GM18861 (cell line): ENCODE results near the gene SYCN.
"Not testable (repeated sequence)": the region's sequence is repeated elsewhere in the genome, so short reads cannot be mapped to it uniquely, and the experiment has no call there.

Experiments used
- ATAC-seq: cut with Tn5 transposase; IDR thresholded peaks from one replicate; pipeline ENCODE4 v1.9.1; 2021; ENCODE audit not compliant: unreplicated experiment

The SYCN gene

GRCh38 chr19:39230096-39230764, 26.2 kb upstream of the SYCN start:
- ATAC-seq: no peak

- ATAC-seq: no peak
Measured at GRCh38 chr19:39224910-39225309, 20.8 kb upstream of the SYCN start.

GRCh38 chr19:39223703-39224279, 19.7 kb upstream of the SYCN start:
- ATAC-seq: no peak

DNA sequence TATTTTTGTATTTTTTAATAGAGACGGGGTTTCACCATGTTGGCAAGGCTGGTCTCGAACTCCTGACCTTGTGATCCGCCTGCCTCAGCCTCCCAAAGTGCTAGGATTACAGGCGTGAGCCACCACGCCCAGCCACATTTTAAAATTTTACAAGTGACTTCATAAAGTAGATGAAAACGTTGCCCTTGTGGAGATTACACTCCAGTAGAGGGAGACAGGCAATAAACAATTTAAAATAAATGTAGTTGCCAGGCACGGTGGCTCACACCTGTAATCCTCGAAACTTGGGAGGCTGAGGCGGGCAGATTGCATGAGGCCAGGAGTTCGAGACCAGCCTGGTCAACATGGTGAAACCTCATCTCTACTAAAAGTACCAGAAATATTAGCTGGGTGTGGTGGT, 15.0 kb upstream of the SYCN start:
- not testable (repeated sequence) for ATAC-seq

GRCh38 chr19:39218230-39219007, 14.4 kb upstream of the SYCN start:
- no peak for ATAC-seq

DNA sequence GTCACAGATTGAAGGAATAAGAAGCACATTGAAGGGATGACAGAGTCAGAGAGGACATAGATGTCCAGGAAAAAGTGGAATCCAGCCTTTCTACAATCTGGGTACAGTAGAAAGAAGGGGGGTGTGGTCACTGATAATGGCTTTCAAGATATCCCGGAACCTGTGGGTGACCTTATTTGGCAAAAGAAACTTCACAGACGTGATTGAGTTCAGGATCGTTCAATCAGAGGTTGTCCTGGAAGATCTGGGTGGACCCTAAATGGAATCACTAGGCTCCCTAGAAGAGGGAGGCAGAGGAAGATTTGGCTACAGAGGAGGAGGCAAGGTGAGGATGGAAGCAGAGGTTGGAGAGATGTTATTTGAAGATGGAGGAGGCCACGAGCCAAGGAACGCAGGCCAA, 13.0 kb upstream of the SYCN start:
- ATAC-seq: no peak

GRCh38 chr19:39215323-39215722, 11.3 kb upstream of the SYCN start:
- ATAC-seq: not testable (repeated sequence)

DNA sequence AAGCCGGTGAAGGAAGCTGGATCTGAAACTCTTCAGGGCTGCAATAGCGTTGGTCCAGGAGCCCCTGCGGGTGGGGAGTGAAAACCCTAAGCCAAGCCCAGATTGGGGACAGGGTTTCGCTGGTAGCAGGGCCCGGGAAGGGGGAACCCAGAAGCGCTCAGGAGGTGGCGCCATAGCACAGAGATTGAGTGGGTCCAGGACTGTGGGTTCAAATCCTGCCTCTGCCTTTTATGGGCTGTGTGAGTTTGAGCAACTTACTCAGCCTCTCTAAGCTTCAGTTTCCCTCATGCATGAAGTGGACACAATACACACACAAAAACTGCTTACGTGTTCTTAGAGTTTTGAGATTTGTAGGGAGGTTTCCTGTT, 8.3 kb upstream of the SYCN start:
- no peak for ATAC-seq

GRCh38 chr19:39211731-39212374, 7.8 kb upstream of the SYCN start:
- ATAC-seq: no peak

DNA sequence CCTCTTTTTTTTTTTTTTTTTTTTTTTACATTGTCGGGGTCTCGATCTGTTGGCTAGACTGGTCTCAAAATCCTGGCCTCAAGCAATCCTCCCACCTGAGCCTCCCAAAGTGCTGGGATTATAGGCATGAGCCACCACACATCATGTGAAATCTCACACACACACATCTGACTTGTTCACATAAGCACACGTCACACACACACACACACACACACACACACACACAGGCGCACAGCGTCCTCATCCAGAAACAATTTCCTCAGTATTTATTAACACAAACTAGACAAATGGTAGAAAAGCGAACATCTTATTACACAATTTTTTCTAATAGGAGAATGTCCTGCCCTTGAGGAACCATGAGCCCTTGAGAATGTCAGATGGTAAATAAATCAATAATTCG, 5.1 kb upstream of the SYCN start:
- ATAC-seq: no peak

GRCh38 chr19:39208175-39208795, 4.2 kb upstream of the SYCN start:
- no peak for ATAC-seq

DNA sequence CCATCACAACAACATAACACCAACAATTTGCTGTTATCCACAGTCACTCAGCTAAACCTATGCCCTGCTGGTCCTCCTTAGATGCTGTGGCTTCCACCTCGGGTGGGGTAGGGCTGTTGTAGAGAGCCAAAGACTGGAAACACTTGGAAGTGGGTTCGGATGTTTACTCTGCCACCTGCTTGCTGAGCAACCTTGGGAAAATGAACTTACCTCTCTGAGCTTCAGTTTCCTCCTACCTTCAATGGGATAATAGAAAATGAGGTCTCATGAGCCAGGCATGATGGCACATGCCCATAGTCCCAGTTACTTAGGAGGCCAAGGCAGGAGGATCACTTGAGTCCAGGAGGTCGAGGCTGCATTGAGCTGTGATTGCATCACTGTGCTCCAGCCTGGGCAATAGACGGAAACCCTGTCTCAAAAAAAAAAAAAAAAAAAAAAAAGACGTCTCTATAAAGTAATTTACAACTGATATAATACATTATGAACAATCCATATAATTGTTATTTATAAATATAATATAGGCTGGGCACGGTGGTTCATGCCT, 3.3 kb upstream of the SYCN start:
- ATAC-seq: no peak

DNA sequence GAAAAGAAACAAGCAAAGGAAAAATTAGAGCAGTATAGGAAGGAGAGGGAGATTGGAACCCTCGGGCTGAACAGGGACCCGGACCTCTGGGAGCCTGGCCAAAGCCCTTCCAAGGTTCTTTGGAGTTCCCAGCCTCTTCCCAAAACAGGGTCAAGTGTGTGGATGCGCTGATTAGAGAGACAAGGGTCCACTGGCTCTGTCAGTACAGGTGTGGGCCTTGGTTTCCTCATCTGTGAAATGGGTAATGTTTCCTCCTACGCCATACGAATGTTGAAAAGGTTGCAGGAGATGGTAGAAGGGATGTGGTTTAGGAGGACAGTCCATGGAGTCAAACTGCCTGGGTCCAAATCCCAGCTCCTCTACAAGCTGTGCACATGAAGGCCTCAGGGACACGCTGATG, 2.1 kb upstream of the SYCN start:
- no peak for ATAC-seq

- no peak for ATAC-seq
Measured at GRCh38 chr19:39205449-39205764, 1.3 kb upstream of the SYCN start.

DNA sequence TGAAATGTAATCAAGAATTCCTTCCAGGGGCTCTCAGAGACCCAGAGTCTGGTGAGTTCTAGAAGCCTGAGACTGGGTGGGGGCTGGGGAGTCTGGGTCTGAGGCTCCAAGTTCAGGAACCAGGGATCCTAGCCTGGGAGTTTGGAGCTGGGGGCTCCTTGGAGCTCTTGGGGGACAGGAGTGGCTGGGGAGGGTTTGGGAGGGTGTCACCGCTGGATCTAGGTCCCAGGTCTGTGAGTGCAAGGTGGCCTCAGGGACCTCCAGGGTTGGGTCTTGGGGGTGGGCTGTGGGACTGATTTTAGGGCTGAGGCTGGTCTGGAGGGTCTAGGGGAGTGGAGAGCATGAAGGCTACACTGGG, 1.1 kb downstream of the SYCN start:
- ATAC-seq: no peak

DNA sequence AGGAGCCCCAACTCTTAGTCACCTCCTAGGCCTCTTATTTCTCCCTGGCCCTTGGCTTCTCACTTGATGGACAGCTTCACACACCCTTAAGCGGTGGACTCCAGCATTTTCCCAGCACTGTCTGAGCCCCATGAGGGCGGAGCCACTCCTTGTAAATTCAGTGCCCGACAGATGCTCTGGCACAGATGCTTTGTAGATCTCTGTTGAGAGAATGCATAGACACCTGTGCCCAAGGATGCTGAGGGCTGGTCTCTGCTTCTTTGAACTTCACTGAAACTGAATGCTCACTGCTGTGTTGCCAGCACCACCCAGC, 3.3 kb downstream of the SYCN start:
- no peak for ATAC-seq

- no peak for ATAC-seq
Measured at GRCh38 chr19:39200066-39200802, 3.8 kb downstream of the SYCN start.

- no peak for ATAC-seq
Measured at GRCh38 chr19:39199025-39199424, 5.0 kb downstream of the SYCN start.

GRCh38 chr19:39197808-39198207, 6.3 kb downstream of the SYCN start:
- no peak for ATAC-seq

DNA sequence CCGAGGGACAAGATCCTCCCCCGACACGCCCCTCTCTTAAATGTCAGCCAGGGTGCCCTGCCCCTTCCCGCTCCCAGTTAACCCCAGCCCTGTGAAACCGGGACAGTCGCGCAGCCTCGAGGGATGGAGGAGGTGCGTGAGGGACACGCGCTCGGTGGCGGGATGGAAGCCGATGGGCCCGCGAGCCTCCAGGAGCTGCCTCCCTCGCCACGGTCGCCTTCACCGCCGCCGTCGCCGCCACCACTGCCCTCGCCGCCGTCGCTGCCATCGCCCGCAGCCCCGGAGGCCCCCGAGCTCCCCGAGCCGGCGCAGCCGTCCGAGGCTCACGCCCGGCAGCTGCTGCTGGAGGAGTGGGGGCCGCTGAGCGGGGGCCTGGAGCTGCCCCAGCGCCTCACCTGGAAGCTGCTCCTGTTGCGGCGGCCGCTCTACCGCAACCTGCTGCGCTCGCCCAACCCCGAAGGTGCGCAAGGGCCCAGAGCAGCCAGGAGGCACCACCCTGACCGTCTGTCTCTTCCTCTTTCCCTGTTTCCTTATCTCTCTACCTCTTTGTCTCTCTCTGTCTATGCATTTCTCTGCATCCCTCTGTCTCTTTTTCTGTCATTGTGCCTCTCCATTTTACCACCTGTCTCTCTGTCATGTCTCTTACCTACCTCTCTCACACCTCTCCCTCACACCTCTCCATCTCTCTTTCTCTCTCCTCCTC, 7.1 kb downstream of the SYCN start, which contains the start of gene NCCRP1:
Gene NCCRP1 (plus strand): TSS at position 105 of the 703 bp plus-strand sequence. CDS start 19 bp downstream, at position 124.
- ATAC-seq: no peak
